Liver (tissue), 3 donors: ENCODE data around the gene ATG10.

Source experiments
- JUND ChIP-seq, 2 donors: IDR thresholded peaks; 2 replicates each; pipeline ENCODE4 v1.6.1; 2016; ENCODE audit warnings: antibody characterized with exemption in 2 of 2
- YY1 ChIP-seq: IDR thresholded peaks from 2 replicates; pipeline ENCODE4 v1.6.1; 2016; ENCODE audit warnings: antibody characterized with exemption, mild to moderate bottlenecking
- TF ChIP-seq, protein P1 (sequence below): IDR thresholded peaks from 2 replicates; pipeline ENCODE4 v1.6.1; 2016; ENCODE audit warnings: antibody characterized with exemption
- TF ChIP-seq, protein P2 (sequence below): fragments of 150-350 bp; IDR thresholded peaks from 2 replicates; pipeline ENCODE4 v1.5.1; 2017; ENCODE audit warnings: improper control_type of control experiment, low read depth, low read length; ENCODE audit not compliant: missing input control
- donor health status: healthy.
- donor health status: healthy.

DNA sequence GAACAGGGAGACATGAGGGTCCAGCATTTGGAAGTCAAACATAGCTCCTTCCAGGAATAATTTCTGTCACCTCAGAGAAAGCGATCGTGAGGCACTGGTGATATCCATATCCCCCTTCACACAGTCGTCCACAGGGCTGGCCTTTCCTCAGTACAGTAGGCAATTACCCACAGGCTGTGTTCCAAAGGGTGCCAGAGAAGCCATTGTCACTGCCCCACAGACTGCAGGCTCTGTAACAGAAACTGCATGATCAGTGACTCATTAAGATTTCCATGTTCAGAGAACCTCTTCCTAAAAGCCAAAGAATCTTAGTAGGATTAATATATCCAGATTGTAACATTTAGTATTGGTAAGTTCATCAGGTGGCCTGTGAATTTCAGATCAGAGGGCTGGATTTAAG is 178.7 kb downstream of the ATG10 start:
- TF ChIP-seq, protein P1, sequence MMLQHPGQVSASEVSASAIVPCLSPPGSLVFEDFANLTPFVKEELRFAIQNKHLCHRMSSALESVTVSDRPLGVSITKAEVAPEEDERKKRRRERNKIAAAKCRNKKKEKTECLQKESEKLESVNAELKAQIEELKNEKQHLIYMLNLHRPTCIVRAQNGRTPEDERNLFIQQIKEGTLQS = no peak
- TF ChIP-seq, protein P2, sequence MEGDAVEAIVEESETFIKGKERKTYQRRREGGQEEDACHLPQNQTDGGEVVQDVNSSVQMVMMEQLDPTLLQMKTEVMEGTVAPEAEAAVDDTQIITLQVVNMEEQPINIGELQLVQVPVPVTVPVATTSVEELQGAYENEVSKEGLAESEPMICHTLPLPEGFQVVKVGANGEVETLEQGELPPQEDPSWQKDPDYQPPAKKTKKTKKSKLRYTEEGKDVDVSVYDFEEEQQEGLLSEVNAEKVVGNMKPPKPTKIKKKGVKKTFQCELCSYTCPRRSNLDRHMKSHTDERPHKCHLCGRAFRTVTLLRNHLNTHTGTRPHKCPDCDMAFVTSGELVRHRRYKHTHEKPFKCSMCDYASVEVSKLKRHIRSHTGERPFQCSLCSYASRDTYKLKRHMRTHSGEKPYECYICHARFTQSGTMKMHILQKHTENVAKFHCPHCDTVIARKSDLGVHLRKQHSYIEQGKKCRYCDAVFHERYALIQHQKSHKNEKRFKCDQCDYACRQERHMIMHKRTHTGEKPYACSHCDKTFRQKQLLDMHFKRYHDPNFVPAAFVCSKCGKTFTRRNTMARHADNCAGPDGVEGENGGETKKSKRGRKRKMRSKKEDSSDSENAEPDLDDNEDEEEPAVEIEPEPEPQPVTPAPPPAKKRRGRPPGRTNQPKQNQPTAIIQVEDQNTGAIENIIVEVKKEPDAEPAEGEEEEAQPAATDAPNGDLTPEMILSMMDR = no peak
- TF ChIP-seq JUND (IDR thresholded peaks at IDR 0.05) (no peak), YY1 (peak; percentile 15)
